HG02642 (cell line): Measurements from ENCODE around the gene RCBTB2.

ENCODE experiments used
- ATAC-seq: cut with Tn5 transposase; IDR thresholded peaks from one replicate; pipeline ENCODE4 v1.9.1; 2021; ENCODE audit warnings: mild to moderate bottlenecking; ENCODE audit not compliant: unreplicated experiment, poor library complexity

The RCBTB2 gene

GRCh38 chr13:48532256-48532505 is 699 bp downstream of the RCBTB2 start:
- no peak for ATAC-seq

GRCh38 chr13:48531416-48532255 is 1.2 kb downstream of the RCBTB2 start:
- no peak for ATAC-seq

- no peak for ATAC-seq
Measured at GRCh38 chr13:48530833-48531232, 2.0 kb downstream of the RCBTB2 start.

GRCh38 chr13:48528720-48529119 is 4.2 kb downstream of the RCBTB2 start:
- ATAC-seq, result no peak

- ATAC-seq, result no peak
Measured at GRCh38 chr13:48527955-48528354, 4.9 kb downstream of the RCBTB2 start.

- ATAC-seq, result no peak
Measured at GRCh38 chr13:48526286-48526685, 6.6 kb downstream of the RCBTB2 start.

- no peak for ATAC-seq
Measured at GRCh38 chr13:48518083-48518482, 14.8 kb downstream of the RCBTB2 start.

- ATAC-seq, result no peak
Measured at GRCh38 chr13:48515732-48516131, 17.1 kb downstream of the RCBTB2 start.

GRCh38 chr13:48514793-48515192 is 18.1 kb downstream of the RCBTB2 start:
- ATAC-seq, result no peak

- no peak for ATAC-seq
Measured at GRCh38 chr13:48511621-48512230, 21.2 kb downstream of the RCBTB2 start.

- no peak for ATAC-seq
Measured at GRCh38 chr13:48510698-48511097, 22.2 kb downstream of the RCBTB2 start.

GRCh38 chr13:48508011-48508410 is 24.9 kb downstream of the RCBTB2 start:
- ATAC-seq, result no peak

GRCh38 chr13:48507021-48507420 is 25.9 kb downstream of the RCBTB2 start:
- no peak for ATAC-seq

GRCh38 chr13:48506092-48506701 is 26.7 kb downstream of the RCBTB2 start:
- peak; percentile 20 for ATAC-seq

- ATAC-seq, result peak; percentile 73
Measured at GRCh38 chr13:48505597-48506091, 27.2 kb downstream of the RCBTB2 start.

GRCh38 chr13:48505012-48505411 is 27.9 kb downstream of the RCBTB2 start:
- no peak for ATAC-seq

- ATAC-seq, result no peak
Measured at GRCh38 chr13:48504606-48505005, 28.3 kb downstream of the RCBTB2 start.

- ATAC-seq, result no peak
Measured at GRCh38 chr13:48502601-48503319, 30.1 kb downstream of the RCBTB2 start.

GRCh38 chr13:48501705-48502104 is 31.2 kb downstream of the RCBTB2 start:
- peak; percentile 33 for ATAC-seq

- no peak for ATAC-seq
Measured at GRCh38 chr13:48500652-48501197, 32.2 kb downstream of the RCBTB2 start.

GRCh38 chr13:48497669-48498068 is 35.2 kb downstream of the RCBTB2 start:
- no peak for ATAC-seq
